ENCODE data around the gene SSB. TPM values are rescaled to one million over a fixed set of nuclear protein-coding genes. Genes with fewer than 3 reads are reported as not detected.

The SSB gene
- total and polyA plus RNA-seq, 4 donors, result 29.9 to 61.4 (median 42.2) TPM

DNA sequence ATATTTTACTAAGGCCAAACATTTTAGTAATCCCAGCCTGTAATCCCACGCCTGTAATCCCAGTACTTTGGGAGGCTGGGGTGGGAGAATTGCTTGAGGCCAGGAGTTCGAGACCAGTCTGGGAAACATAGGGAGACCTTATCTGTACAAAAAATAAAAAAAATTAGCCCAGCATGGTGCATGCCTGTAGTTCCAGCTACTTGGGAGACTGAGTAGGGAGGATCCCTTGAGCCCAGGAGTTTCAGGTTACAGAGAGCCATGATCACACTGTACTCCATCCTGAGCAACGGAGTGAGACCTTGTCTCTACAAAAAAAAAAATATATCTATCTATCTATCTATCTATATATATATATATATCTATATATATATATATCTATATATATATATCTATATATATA is 45.9 kb upstream of the SSB start:
- peaks cover 0 to 2% (median under 1%) of the 10 kb centered on the region in 4 donors for H3K36me3 ChIP-seq (ENCODE audit: control insufficient read depth in 4 of 4, insufficient read depth in 3 of 4, low read depth in 1 of 4, low read length in 3 of 4)
- TF ChIP-seq SP1 (IDR thresholded peaks at IDR 0.05), result no peak
- TF ChIP-seq, protein P1, sequence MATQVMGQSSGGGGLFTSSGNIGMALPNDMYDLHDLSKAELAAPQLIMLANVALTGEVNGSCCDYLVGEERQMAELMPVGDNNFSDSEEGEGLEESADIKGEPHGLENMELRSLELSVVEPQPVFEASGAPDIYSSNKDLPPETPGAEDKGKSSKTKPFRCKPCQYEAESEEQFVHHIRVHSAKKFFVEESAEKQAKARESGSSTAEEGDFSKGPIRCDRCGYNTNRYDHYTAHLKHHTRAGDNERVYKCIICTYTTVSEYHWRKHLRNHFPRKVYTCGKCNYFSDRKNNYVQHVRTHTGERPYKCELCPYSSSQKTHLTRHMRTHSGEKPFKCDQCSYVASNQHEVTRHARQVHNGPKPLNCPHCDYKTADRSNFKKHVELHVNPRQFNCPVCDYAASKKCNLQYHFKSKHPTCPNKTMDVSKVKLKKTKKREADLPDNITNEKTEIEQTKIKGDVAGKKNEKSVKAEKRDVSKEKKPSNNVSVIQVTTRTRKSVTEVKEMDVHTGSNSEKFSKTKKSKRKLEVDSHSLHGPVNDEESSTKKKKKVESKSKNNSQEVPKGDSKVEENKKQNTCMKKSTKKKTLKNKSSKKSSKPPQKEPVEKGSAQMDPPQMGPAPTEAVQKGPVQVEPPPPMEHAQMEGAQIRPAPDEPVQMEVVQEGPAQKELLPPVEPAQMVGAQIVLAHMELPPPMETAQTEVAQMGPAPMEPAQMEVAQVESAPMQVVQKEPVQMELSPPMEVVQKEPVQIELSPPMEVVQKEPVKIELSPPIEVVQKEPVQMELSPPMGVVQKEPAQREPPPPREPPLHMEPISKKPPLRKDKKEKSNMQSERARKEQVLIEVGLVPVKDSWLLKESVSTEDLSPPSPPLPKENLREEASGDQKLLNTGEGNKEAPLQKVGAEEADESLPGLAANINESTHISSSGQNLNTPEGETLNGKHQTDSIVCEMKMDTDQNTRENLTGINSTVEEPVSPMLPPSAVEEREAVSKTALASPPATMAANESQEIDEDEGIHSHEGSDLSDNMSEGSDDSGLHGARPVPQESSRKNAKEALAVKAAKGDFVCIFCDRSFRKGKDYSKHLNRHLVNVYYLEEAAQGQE (IDR thresholded peaks at IDR 0.05), result no peak
- TF ChIP-seq, protein P2, sequence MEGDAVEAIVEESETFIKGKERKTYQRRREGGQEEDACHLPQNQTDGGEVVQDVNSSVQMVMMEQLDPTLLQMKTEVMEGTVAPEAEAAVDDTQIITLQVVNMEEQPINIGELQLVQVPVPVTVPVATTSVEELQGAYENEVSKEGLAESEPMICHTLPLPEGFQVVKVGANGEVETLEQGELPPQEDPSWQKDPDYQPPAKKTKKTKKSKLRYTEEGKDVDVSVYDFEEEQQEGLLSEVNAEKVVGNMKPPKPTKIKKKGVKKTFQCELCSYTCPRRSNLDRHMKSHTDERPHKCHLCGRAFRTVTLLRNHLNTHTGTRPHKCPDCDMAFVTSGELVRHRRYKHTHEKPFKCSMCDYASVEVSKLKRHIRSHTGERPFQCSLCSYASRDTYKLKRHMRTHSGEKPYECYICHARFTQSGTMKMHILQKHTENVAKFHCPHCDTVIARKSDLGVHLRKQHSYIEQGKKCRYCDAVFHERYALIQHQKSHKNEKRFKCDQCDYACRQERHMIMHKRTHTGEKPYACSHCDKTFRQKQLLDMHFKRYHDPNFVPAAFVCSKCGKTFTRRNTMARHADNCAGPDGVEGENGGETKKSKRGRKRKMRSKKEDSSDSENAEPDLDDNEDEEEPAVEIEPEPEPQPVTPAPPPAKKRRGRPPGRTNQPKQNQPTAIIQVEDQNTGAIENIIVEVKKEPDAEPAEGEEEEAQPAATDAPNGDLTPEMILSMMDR (IDR thresholded peaks at IDR 0.05; ENCODE audit: low read depth, low read length, missing input control), result no peak
- TF ChIP-seq RAD21 (IDR thresholded peaks at IDR 0.05), result no peak
- no peak for TF ChIP-seq GABPA (IDR thresholded peaks at IDR 0.05 in 1 of 2, conservative IDR thresholded peaks at IDR 0.05 in 1 of 2)
- no peak for TF ChIP-seq JUND (IDR thresholded peaks at IDR 0.05)
- TF ChIP-seq, protein P3, sequence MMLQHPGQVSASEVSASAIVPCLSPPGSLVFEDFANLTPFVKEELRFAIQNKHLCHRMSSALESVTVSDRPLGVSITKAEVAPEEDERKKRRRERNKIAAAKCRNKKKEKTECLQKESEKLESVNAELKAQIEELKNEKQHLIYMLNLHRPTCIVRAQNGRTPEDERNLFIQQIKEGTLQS (IDR thresholded peaks at IDR 0.05), result no peak
- no peak for TF ChIP-seq TAF1 (conservative IDR thresholded peaks at IDR 0.05)
- no peak for TF ChIP-seq HNF4A (conservative IDR thresholded peaks at IDR 0.05)
- no peak for DNase-seq (ENCODE audit: low spot score)
- no peak overlapping the region for H3K9ac ChIP-seq (ENCODE audit: low read depth in 1 of 2, low read length in 2 of 2)
- H3K27me3 ChIP-seq (ENCODE audit: control insufficient read depth in 4 of 4, insufficient read depth in 4 of 4, low read length in 3 of 4), result no peaks in the 10 kb centered on the region
- 97% methylated on average over 3 of the region's 3 CpGs for WGBS
- no peak overlapping the region for H3K27ac ChIP-seq (ENCODE audit: low read depth in 1 of 2, low read length in 2 of 2)
- H3K4me3 ChIP-seq (ENCODE audit: low read depth in 1 of 3, low read length in 3 of 3), result no peak overlapping the region
- no peaks in the 10 kb centered on the region for H3K4me1 ChIP-seq (ENCODE audit: control insufficient read depth in 4 of 4, insufficient read depth in 4 of 4, low read length in 3 of 4)
- no peaks in the 10 kb centered on the region for H3K9me3 ChIP-seq (ENCODE audit: control insufficient read depth in 4 of 4, low read length in 3 of 4)

DNA sequence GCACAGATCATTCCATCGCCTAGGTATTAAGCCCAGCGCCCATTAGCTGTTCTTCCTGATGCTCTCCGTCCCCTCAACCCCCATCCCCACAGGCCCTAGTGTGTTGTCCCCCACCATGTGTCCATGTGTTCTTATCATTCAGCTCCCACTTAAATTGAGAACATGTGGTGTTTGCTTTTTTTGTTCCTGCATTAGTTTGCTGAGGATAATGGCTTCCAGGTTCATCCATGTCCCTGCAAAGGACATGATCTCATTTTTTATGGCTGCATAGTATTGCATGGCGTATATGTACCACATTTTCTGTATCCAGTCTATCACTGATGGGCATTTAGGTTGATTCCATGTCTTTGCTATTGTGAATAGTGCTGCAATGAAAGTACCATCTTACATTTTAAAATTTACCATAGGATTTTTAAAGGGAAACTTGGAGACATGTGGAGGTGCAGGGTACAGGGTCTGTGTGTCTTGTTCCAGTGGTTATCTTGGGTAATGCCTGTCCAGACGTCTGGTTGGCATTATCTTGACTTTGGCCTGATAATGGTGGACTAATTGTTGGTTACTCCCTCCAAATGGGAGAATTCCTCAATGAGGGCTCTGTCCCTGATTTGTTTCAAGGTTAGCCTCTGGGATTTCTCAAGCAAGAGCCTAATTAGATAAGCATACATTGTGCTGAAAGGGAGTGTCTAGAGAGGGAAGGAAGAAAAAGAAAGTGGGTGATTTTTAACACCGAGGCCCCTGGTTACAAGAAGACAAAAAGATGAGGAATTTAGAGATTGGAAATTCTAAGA is 43.4 kb upstream of the SSB start:
- Histone ChIP-seq H3K36me3 (ENCODE audit: control insufficient read depth in 4 of 4, insufficient read depth in 3 of 4, low read depth in 1 of 4, low read length in 3 of 4) (no peaks in the 10 kb centered on the region), H3K4me3 (ENCODE audit: low read depth in 1 of 3, low read length in 3 of 3) (no peak overlapping the region), H3K4me1 (ENCODE audit: control insufficient read depth in 4 of 4, insufficient read depth in 4 of 4, low read length in 3 of 4) (no peaks in the 10 kb centered on the region), H3K9ac (ENCODE audit: low read depth in 1 of 2, low read length in 2 of 2) (no peak overlapping the region), H3K27me3 (ENCODE audit: control insufficient read depth in 4 of 4, insufficient read depth in 4 of 4, low read length in 3 of 4) (no peaks in the 10 kb centered on the region), H3K9me3 (ENCODE audit: control insufficient read depth in 4 of 4, low read length in 3 of 4) (no peaks in the 10 kb centered on the region), H3K27ac (ENCODE audit: low read depth in 1 of 2, low read length in 2 of 2) (no peak overlapping the region)
- 74% methylated on average over 6 of the region's 6 CpGs for WGBS
- DNase-seq (ENCODE audit: low spot score), result no peak
- TF ChIP-seq RAD21 (IDR thresholded peaks at IDR 0.05), result no peak
- no peak for TF ChIP-seq FOXA1 (IDR thresholded peaks at IDR 0.05)
- no peak for TF ChIP-seq HNF4G (IDR thresholded peaks at IDR 0.05)
- TF ChIP-seq, protein P4, sequence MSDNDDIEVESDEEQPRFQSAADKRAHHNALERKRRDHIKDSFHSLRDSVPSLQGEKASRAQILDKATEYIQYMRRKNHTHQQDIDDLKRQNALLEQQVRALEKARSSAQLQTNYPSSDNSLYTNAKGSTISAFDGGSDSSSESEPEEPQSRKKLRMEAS (IDR thresholded peaks at IDR 0.05), result no peak
- no peak for TF ChIP-seq YY1 (IDR thresholded peaks at IDR 0.05)
- TF ChIP-seq, protein P3 (IDR thresholded peaks at IDR 0.05), result no peak
- TF ChIP-seq FOXA2 (IDR thresholded peaks at IDR 0.05), result no peak
- no peak for TF ChIP-seq JUND (IDR thresholded peaks at IDR 0.05)
- no peak for TF ChIP-seq EGR1 (IDR thresholded peaks at IDR 0.05; ENCODE audit: low read depth in 2 of 2)

Measured in liver (tissue), 9 donors.